Calu3 (cell line): Measurements from ENCODE around the gene DNAH6. TPM values are rescaled to one million over a fixed set of nuclear protein-coding genes. Genes with fewer than 3 reads are reported as not detected.

Source experiments
- BruUV-seq: library from RNA; stranded (reverse); fragments of 400-500 nt; replicated peaks from 2 replicates; lab custom pipeline; 2021; lab: Mats Ljungman, UMichigan
- CTCF ChIA-PET: fragments of 300-600 bp; sonication (Branson Sonifier 250); formaldehyde crosslinking; loops from one replicate; lab custom pipeline; 2022; ENCODE audit warnings: antibody characterized with exemption; lab: Charles Lee
- DNase-seq: peaks from one replicate; pipeline ENCODE4 v3.0.0; 2022
- H3K27ac Mint-ChIP-seq: one replicate; pipeline ENCODE4 v1.8.0; 2022; ENCODE audit warnings: mixed read lengths; ENCODE audit not compliant: unreplicated experiment
- H3K27me3 Mint-ChIP-seq: one replicate; pipeline ENCODE4 v1.8.0; 2022; ENCODE audit warnings: mixed read lengths; ENCODE audit not compliant: unreplicated experiment
- H3K36me3 Mint-ChIP-seq: one replicate; pipeline ENCODE4 v1.8.0; 2022; ENCODE audit warnings: mild to moderate bottlenecking, moderate library complexity, mixed read lengths; ENCODE audit not compliant: insufficient read depth, unreplicated experiment
- H3K4me1 Mint-ChIP-seq: one replicate; pipeline ENCODE4 v1.8.0; 2022; ENCODE audit warnings: mild to moderate bottlenecking, low read depth, mixed read lengths; ENCODE audit not compliant: unreplicated experiment
- H3K4me3 Mint-ChIP-seq: one replicate; pipeline ENCODE4 v1.8.0; 2022; ENCODE audit warnings: mild to moderate bottlenecking, low read depth, moderate library complexity, mixed read lengths; ENCODE audit not compliant: unreplicated experiment
- H3K9me3 Mint-ChIP-seq: one replicate; pipeline ENCODE4 v1.8.0; 2022; ENCODE audit warnings: low read depth, mixed read lengths; ENCODE audit not compliant: unreplicated experiment
- intact Hi-C: fragments of 100-400 bp; cut with micrococcal nuclease; formaldehyde crosslinking; loops from one replicate; pipeline ENCODE4 v1.10.0; 2022; ENCODE audit not compliant: unreplicated experiment
- total RNA-seq: library from RNA; stranded (reverse); gene quantifications from 2 replicates; pipeline ENCODE4 v1.2.3, GENCODE V29; 2022
- TF ChIP-seq, protein P1 (sequence below): fragments of 200-600 bp; IDR thresholded peaks from one replicate; pipeline ENCODE4 v1.8.0; 2022; ENCODE audit warnings: antibody characterized with exemption; ENCODE audit not compliant: unreplicated experiment

Gene DNAH6
- total RNA-seq, 1 experiment from 2014 or later = 1.3 TPM

DNA sequence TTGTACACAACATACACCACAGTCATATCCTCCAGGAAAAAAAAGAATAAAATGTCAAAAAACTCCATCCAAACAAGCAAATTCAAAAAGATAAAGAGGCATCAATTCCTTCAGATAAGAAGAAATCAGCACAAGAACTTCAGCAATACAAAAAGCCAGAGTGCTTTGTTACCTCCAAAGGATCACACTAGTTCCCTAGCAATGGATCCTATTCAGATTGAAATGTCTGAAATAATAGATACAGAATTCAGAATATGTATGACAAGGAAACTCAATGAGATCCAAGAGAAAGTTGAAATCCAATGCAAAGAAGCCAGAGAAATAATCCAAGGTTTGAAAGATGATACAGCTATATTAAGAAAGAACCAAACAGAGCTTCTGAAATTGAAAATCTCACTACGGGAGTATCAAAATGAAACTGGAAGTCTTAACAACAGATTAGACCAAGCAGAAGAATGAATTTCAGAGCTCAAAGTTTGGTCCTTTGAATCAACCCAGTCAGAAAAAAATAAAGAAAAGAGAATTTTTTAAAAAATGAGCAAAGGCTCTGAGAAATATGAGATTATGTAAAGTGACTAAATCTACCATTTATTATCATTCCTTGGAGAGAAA, 284.0 kb downstream of the DNAH6 start:
- Mint-ChIP-seq H3K27me3 (peaks cover 12% of the 10 kb centered on the region), H3K4me1 (no peaks in the 10 kb centered on the region), H3K27ac (no peak overlapping the region), H3K9me3 (no peaks in the 10 kb centered on the region), H3K36me3 (no peaks in the 10 kb centered on the region), H3K4me3 (no peak overlapping the region)
- no TSS peak for BruUV-seq
- CTCF ChIA-PET = no interaction called here
- no peak for DNase-seq
- TF ChIP-seq, protein P1, sequence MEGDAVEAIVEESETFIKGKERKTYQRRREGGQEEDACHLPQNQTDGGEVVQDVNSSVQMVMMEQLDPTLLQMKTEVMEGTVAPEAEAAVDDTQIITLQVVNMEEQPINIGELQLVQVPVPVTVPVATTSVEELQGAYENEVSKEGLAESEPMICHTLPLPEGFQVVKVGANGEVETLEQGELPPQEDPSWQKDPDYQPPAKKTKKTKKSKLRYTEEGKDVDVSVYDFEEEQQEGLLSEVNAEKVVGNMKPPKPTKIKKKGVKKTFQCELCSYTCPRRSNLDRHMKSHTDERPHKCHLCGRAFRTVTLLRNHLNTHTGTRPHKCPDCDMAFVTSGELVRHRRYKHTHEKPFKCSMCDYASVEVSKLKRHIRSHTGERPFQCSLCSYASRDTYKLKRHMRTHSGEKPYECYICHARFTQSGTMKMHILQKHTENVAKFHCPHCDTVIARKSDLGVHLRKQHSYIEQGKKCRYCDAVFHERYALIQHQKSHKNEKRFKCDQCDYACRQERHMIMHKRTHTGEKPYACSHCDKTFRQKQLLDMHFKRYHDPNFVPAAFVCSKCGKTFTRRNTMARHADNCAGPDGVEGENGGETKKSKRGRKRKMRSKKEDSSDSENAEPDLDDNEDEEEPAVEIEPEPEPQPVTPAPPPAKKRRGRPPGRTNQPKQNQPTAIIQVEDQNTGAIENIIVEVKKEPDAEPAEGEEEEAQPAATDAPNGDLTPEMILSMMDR = no peak
- intact Hi-C loops = no loop called here

DNA sequence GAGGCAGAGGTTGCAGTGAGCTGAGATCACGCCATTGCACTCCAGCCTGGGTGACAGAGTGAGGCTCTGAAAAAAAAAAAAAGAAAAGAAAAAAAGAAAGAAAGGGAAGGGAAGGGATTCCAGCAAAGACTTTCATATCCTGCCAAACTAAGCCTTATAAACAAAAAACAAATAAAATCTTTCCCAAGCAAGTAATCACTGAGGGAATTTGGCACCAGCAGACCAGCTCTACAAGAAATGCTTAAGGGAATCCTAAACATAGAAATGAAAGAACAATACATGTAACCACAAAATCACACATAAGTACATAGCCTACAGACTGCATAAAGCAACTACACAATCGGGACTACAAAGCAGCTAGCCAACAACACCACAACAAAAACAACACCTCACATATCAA, 285.5 kb downstream of the DNAH6 start:
- CTCF ChIA-PET = no interaction called here
- Mint-ChIP-seq H3K4me1 (peaks cover 6% of the 10 kb centered on the region), H3K27me3 (peaks cover 12% of the 10 kb centered on the region), H3K4me3 (no peak overlapping the region), H3K9me3 (no peaks in the 10 kb centered on the region), H3K27ac (no peak overlapping the region), H3K36me3 (no peaks in the 10 kb centered on the region)
- no TSS peak for BruUV-seq
- intact Hi-C loops = no loop called here
- DNase-seq = no peak
- TF ChIP-seq, protein P1 = no peak

DNA sequence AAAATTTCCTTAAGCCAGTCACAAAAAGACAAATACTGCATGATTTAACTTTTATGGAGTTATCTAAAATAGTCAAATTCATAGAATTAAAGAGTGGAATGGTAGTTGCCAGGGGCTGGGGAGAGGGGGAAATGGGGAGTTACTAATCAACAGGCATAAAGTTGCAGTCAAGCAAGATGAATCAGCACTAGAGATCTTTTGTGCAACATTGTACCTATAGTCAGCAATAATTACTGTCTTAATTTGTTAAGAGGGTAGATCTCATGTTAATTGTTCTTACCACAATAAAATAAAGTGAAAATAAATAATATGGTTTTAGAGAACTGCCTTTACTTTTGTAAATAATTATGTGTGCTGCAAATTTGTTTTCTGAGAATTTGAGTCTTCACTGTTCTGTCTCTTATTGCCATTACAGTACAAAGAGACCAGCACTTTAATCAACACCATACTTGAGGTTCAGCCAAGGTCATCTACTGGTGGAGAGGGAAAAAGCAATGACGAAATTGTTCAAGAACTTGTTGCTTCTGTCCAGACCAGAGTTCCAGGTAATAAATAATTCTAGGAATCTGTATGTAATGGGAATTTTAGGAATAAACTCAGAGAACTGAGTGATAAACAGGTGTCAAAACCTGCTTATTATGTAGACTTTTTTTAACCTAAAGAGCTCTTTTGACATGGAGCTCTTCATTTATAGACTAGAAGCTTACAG, 289.1 kb downstream of the DNAH6 start:
- no peak for DNase-seq
- no peaks in the 10 kb centered on the region for H3K36me3 Mint-ChIP-seq
- TF ChIP-seq, protein P1 = no peak
- H3K27ac Mint-ChIP-seq = no peak overlapping the region
- peaks cover 17% of the 10 kb centered on the region for H3K27me3 Mint-ChIP-seq
- H3K4me3 Mint-ChIP-seq = no peak overlapping the region
- H3K4me1 Mint-ChIP-seq = peaks cover 21% of the 10 kb centered on the region
- intact Hi-C loops = loop anchor here (5.0 kb wide), 1 partner anchor 77 kb away; the partner anchor contains the start of gene TRABD2A
- CTCF ChIA-PET = no interaction called here
- BruUV-seq = no TSS peak
- no peaks in the 10 kb centered on the region for H3K9me3 Mint-ChIP-seq

DNA sequence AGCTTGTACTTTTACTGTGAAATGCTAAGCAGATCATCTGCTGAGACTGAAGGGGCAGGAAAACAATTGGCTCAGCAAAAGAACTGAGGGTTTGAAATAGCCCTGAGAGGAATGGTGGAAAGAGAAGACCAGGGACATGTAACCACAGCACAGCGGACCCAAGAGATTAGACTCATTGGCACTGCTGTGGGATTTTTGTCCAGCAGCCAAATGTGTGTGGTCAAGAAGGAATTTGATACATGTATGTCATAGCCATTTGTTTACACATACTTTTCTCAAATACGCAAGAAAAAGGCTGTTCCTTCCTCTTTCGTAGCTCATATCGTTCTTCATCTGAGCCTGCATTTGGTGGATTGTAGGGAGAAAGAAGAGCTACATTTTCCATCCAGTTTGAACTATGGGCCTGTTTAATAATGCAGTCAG, 290.8 kb downstream of the DNAH6 start:
- no TSS peak for BruUV-seq
- intact Hi-C loops = loop anchor here (5.0 kb wide), 1 partner anchor 75 kb away; the partner anchor contains the start of gene TRABD2A
- H3K27me3 Mint-ChIP-seq = peaks cover 16% of the 10 kb centered on the region
- peaks cover 21% of the 10 kb centered on the region for H3K4me1 Mint-ChIP-seq
- peak overlapping the region; percentile 11 for H3K4me3 Mint-ChIP-seq
- no peaks in the 10 kb centered on the region for H3K9me3 Mint-ChIP-seq
- DNase-seq = peak; percentile 65
- TF ChIP-seq, protein P1 = no peak
- CTCF ChIA-PET = interaction anchor here (1.4 kb wide), 1 partner anchor 24 kb away, joined by 3 read pairs; no protein-coding TSS in a partner anchor
- no peaks in the 10 kb centered on the region for H3K36me3 Mint-ChIP-seq
- peak overlapping the region; percentile 31 for H3K27ac Mint-ChIP-seq
